ENCODE data around the gene TMOD3.

TMOD3 gene

GRCh38 chr15:51825698-51826097 is 3.8 kb upstream of the TMOD3 start:
- DNase-seq (ENCODE audit: extremely low read depth in 1 of 2, low read depth in 1 of 2) = no peak

DNA sequence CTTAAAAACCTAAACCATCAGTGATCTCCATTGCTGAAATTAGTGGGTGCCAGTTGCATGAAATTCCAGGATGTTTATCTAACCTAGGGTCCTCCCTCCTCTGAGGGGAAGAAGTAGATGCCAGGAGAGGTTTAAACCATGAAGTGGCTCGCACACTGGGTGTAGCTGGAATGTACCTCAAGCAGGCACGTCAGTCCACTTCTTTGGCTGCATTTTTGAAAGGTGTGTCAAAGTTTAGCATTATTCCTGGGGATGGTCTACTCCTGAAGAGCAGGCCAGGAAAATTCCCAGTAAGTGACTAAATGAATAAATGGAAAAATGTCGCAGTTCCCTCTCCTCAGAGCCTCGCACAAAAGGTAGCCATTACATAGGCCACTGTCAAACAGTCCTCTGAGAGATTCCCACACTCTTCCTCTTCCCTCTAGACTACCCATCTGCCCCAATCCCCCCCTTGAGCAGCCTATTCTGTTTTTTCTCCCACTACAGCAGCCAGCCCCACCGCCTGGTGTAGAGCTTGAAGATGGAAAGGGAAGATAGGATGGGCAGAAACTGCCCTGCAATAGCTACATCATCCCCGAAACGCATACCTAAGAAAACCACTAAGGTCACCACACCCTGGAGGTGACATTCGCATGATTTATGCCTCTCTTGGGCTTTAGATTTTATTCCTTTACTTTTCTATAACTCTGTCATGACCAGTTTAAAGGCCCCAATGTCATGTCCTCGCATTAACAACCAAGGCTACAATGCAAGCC is 655 bp upstream of the TMOD3 start:
- DNase-seq (ENCODE audit: extremely low read depth in 1 of 2, low read depth in 1 of 2) = no peak

GRCh38 chr15:51830276-51830806 is 888 bp downstream of the TMOD3 start:
- DNase-seq (ENCODE audit: extremely low read depth in 1 of 2, low read depth in 1 of 2) = no peak

GRCh38 chr15:51833772-51834171 is 4.3 kb downstream of the TMOD3 start:
- no peak for DNase-seq (ENCODE audit: extremely low read depth in 1 of 2, low read depth in 1 of 2)

DNA sequence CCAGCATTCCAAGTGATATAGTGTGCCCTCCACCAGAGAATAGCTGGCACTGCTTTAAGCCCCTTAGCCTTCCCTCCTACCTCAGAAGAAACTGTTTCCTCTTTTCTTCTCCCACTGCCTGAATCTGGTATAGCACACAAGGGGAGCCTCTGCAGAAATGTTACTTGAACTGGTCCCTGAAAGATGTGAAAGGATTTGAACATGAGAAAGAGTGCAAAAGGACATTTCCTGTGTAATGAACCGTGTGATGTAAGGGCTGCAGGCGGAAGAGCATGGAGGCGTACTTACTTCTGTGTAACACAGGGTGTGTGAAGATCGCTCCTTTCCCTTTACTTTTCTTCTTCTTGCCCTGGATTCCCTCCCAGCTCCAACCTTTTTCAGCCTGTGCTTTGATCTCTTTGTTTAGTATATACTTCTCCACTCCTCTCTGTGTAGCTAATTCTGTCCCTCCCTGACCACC is 8.4 kb downstream of the TMOD3 start:
- DNase-seq (ENCODE audit: extremely low read depth in 1 of 2, low read depth in 1 of 2) = no peak

DNA sequence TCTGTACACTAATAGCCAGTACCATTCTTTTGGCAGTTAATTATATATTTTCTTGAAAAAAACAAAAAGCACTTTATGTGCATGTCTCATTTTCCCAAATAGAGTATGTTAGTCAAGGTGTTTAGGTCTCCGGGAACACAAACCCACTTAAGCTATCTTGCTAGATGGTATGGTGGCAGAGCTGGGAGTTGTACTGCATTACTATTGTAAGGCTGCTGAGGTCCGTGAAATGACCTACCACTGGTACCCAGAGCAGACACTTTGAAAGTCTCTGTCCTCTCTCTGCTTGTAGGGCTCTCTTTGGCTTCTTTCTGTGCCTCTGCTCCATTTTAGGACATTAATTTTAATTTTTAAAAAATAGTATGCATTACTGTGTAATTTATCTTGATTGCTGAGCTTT is 8.8 kb downstream of the TMOD3 start:
- no peak for DNase-seq (ENCODE audit: extremely low read depth in 1 of 2, low read depth in 1 of 2)

DNA sequence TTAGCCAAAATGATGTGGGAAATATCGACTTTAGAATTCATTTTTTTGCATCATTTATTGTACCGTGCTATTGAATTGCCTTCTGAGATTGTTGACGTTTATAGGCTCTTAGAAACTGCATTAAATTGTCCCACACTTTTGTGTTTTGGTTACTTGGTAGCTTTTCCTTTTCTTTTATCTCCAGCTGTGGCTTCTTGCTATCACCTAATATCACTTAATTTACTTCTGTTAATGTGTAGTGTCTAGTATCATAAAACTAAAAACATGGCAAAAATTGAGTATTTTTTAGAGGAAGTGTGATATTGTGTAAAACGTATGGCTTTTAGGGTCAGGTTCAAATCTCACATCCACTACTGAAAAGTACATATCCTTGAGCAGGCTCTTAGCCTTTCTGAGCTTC is 11.2 kb downstream of the TMOD3 start:
- DNase-seq (ENCODE audit: extremely low read depth in 1 of 2, low read depth in 1 of 2) = no peak

GRCh38 chr15:51841406-51842040 is 12.1 kb downstream of the TMOD3 start:
- no peak for DNase-seq (ENCODE audit: extremely low read depth in 1 of 2, low read depth in 1 of 2)

DNA sequence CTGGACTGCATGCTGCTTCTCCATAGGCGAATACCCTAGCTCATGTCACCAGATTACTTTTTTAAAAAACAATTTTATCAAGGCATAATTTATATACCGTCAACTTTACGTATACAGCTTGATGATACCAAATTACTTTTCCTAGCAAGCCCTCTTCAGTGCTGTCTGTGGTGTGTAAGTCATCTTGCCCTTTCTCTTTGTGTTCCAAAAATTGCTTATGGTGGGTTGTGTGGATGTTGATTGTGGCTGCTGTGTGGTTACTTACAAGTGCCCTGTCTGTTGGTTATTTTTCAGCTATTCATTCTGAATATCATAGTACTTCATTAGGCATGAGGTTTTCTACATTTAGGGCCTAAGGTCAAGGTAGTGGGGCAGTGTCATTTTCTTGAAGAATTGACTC is 12.8 kb downstream of the TMOD3 start:
- DNase-seq (ENCODE audit: extremely low read depth in 1 of 2, low read depth in 1 of 2) = no peak

DNA sequence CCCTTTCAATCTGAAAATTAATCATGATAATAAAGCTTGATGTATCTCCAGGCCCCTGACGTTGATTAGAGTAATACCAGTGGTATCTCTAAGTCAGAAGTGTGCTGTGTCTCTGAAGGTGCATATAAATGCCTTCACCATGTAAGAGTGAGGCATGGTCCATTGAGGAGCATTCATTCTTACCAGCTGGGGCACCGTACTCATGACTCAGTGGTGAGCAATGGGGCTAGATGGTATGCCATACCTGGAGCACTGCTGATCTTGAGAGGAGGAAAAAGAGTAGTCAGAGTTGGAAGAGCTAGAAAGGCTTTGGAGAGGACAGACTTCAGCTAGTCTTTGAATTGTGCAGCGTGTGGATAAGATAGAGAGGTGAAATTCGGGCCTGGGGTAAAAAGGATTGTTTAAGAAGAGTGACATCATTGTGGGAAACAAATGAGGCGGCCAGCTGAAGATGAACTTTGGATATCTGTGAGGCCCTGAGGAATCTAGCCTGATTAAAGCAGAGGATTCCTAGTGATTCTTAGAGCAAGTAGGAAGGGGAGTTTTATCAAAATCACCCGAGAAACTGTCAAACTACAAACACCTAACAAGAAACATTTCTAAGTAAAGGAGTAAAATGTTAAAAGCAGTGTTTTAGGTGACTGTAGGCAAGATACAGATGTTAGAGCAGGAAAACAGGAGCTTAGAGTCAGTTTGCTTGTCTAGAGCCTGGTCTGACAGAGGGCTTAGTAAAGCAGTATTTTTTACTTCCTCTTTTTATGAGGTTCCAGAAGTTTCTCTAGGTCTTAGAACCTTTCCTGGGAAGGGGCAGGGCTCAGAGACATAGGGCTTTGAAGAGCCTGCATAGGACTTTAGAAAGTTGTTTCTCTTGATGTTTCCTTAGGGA is 13.6 kb downstream of the TMOD3 start:
- DNase-seq (ENCODE audit: extremely low read depth in 1 of 2, low read depth in 1 of 2) = no peak

DNA sequence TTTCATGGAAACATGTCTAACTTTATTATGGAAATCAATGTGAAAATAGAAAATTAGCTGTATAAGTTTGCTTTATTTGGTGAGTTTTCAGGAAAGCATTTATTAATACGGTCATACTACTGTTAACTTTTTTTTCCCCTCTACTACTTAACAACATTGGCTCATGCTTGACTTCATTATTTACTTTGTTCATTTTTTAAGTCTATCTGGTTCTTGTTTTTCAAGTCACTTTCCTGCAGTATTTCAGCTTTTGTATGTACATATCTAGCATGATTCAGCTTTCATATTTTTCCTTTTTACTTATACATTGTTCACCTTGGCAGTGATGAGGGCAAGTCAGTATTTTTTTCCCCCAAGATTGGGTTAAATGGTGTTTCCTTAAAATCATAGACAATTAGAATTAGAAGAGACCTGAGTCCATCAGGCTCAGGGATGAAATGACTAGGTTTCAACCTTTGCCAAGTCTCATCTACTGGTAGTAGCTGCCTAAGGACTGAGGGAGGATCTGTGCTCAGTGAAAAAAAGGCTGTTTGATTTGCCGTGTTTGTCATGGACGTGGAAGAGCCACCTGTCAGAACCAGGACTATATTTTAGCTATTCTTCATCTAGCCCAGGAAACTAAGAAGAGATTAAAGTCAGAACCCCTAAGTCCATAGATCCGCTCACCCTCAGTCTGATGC is 15.4 kb downstream of the TMOD3 start:
- DNase-seq (ENCODE audit: extremely low read depth in 1 of 2, low read depth in 1 of 2) = no peak

GRCh38 chr15:51846066-51846462 is 16.6 kb downstream of the TMOD3 start:
- no peak for DNase-seq (ENCODE audit: extremely low read depth in 1 of 2, low read depth in 1 of 2)

- no peak for DNase-seq (ENCODE audit: extremely low read depth in 1 of 2, low read depth in 1 of 2)
Measured at GRCh38 chr15:51846463-51847230, 17.2 kb downstream of the TMOD3 start.

DNA sequence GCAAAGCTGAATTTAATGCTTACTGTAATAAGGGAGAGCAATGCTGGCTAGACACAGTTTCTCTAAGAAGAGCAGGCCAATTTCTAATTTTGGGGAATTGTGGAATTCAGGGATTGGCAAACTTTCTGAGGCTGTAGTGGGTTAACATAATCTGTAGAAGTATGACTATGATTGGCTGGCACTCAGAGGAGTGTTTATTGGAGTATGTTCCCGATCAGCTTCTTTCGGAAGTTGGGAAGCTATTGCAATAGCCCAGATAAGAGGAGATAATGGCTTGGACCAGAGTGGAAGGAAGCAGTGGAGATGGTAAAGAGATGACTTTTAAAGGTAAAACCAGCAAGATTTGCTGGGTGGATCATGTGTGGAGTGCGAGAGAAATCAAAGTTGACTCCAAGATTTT is 19.4 kb downstream of the TMOD3 start:
- DNase-seq (ENCODE audit: extremely low read depth in 1 of 2, low read depth in 1 of 2) = no peak

DNA sequence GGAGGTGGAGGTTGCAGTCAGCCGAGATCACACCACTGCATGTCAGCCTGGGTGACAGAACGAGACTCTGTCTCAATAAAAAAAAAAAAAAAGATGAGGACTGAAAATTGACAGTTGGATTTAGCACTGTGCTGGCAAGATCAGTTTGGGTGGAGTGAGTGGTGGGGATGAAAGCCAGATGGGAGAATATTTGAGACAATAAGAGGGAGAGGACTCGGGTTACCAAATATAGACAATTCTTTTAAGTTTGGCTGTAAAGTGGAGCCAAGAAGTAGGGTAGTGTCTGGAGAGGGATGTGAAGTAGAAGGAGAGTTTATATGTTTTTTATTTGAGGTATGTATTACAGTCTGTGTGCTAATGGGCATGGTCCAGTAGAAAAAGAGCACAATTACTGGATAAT is 20.4 kb downstream of the TMOD3 start:
- no peak for DNase-seq (ENCODE audit: extremely low read depth in 1 of 2, low read depth in 1 of 2)

DNA sequence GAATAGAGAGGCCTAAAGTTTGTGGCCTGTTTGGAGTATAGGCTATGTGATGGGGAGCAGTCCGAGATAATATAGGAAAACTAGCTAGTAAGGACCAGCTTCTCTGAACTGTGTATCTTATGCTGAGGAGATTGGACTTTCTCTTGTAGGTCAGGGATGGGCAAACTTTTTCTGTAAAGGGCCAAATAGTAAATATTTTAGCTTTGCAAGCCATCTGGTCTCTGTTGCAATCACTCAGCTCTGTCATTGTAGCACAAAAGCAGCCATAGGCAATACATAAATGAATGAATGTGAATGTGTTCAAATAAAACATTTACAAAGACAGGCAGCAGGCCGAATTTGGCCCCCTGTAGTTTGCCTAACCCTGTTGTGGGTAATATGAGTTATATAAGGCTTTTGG is 24.5 kb downstream of the TMOD3 start:
- DNase-seq (ENCODE audit: extremely low read depth in 1 of 2, low read depth in 1 of 2) = no peak

- DNase-seq (ENCODE audit: extremely low read depth in 1 of 2, low read depth in 1 of 2) = no peak
Measured at GRCh38 chr15:51855612-51856011, 26.2 kb downstream of the TMOD3 start.

- DNase-seq (ENCODE audit: extremely low read depth in 1 of 2, low read depth in 1 of 2) = no peak
Measured at GRCh38 chr15:51856714-51857380, 27.4 kb downstream of the TMOD3 start.

DNA sequence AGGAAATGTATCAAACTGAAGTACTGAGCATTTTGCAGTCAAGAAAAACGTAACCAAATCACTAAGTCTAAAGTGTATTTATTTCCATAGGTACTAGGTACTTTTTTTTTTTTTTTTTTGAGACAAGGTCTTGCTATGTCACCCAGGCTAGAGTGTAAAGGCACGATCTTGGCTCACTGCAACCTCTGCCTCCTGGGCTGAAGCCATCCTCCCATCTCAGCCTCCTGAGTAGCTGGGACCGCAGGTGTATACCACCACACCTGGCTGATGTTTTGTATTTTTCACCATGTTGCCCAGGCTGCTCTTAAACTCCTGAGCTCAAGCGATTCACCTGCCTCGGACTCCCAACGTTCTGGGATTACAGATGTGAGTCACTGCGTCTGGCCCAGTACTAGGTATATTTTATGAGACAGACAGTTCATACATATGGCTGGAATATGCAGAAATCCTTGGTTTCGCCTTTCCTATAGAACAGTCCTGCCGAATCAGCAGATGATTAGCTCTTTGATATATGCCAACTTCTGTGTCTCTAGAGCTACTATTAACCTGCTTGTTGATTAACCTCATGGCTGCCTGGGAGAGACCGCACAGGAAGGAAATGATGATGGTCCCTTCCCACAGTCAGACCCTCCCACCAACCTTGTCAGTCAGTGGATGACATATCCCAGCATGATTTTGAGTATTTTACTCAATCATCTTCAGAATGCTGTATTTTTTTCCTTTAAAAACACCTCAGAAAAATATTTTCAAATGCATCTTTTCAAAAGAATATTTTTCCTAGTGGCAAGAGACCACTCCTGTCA is 32.3 kb downstream of the TMOD3 start:
- peak; percentile 26 to 53 for DNase-seq (ENCODE audit: extremely low read depth in 1 of 2, low read depth in 1 of 2)

Measured in stimulated activated CD8-positive, alpha-beta memory T cell treated with anti-CD3 and anti-CD28 coated beads, Interleukin-7, amount 100 ng/mL, for 48 hours (primary cell).